ENCODE measurements around the gene TNFSF15. TPM values are rescaled to one million over a fixed set of nuclear protein-coding genes. Genes with fewer than 3 reads are reported as not detected.

TNFSF15 gene
- total and polyA plus RNA-seq, 2 of the 4 experiments (the other 2 are of a cell fraction) = 0.03 to 0.18 TPM

DNA sequence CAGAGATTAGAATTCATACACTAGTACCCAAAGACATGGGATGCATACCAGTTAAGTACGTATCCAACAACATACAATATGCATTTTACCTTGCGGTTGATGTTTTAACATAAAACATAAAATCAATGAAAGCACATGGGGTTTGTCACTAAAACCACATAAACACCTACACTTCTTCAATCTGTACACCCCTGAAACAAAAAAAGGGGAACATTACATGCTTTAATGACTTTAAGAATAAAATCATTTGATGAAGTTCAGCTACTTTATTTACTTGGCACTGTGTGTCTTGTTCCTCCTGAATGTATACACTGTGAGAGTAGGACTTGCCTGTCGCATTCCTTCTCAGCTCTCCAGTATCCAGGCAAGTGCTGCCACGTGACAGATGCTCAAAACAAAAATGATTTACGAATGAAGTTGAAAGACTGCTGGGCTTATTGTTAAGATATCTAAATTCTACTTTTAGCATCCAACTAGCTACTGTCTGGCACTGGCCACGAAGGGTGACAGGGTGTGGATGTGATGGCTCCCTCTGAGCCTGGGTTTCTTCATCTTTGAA is 21.0 kb downstream of the TNFSF15 start:
- Histone ChIP-seq H4K20me1 (ENCODE audit: insufficient read depth, low read length) (no peaks in the 10 kb centered on the region), H4K8ac (ENCODE audit: low read depth in 2 of 2, low read length in 2 of 2) (no peak overlapping the region), H4K91ac (ENCODE audit: insufficient read depth, low read depth, low read length) (no peak overlapping the region), H2BK20ac (ENCODE audit: low read depth, low read length) (no peak overlapping the region), H3K9me1 (ENCODE audit: insufficient read depth, low read length) (no peaks in the 10 kb centered on the region), H3K4ac (ENCODE audit: low read depth, low read length) (no peak overlapping the region), H3K4me2 (ENCODE audit: low read depth, low read length) (no peak overlapping the region), H2AFZ (replicated peaks; ENCODE audit: low read length, poor library complexity) (no peak overlapping the region), H3K23ac (ENCODE audit: low read depth, low read length) (no peak overlapping the region), H3K4me1 (ENCODE audit: control insufficient read depth, insufficient read depth, low read length) (no peaks in the 10 kb centered on the region; the same call in 1 of the 2 replicates), H3K18ac (ENCODE audit: low read depth, low read length) (no peak overlapping the region), H2AK9ac (replicated peaks; ENCODE audit: low read depth, low read length, poor library complexity) (no peak overlapping the region), H3K4me3 (ENCODE audit: insufficient read depth, low read depth, low read length) (no peak overlapping the region), H2BK5ac (ENCODE audit: low read depth, low read length, poor library complexity, severe bottlenecking) (no peak overlapping the region), H2BK120ac (ENCODE audit: low read depth, low read length) (no peak overlapping the region), H3K14ac (replicated peaks; ENCODE audit: low read depth, low read length) (no peak overlapping the region), H3K36me3 (ENCODE audit: control insufficient read depth, insufficient read depth, low read length) (no peaks in the 10 kb centered on the region), H3K79me1 (ENCODE audit: low read depth in 1 of 2, low read length in 2 of 2) (no peaks in the 10 kb centered on the region), H4K5ac (ENCODE audit: low read depth, low read length) (no peak overlapping the region), H3K56ac (ENCODE audit: extremely low read depth, insufficient read depth, low read length) (no peak overlapping the region), H2BK15ac (ENCODE audit: low read depth, low read length) (no peak overlapping the region), H3K27ac (ENCODE audit: insufficient read depth, low read length) (no peak overlapping the region), H3K9ac (ENCODE audit: low read depth, low read length) (no peak overlapping the region), H3K9me3 (ENCODE audit: control insufficient read depth, insufficient read depth, low read length) (no peaks in the 10 kb centered on the region), H3K27me3 (ENCODE audit: control insufficient read depth, insufficient read depth, low read length) (peaks cover 38% of the 10 kb centered on the region), H2AK5ac (ENCODE audit: low read depth, low read length) (no peak overlapping the region)
- WGBS, 2 experiments (ENCODE audit: extremely low coverage in 2 of 2, insufficient read length in 1 of 2) = no CpG with 5 or more reads among the region's 6 CpGs
- no peak for DNase-seq
- BruUV-seq (replicated peaks) = no TSS peak
- in situ Hi-C loops (cut with MboI; ENCODE audit: low sequenced_read_pairs) = no loop called here
- TF ChIP-seq RFX5 (IDR thresholded peaks at IDR 0.05; ENCODE audit: low read depth, low read length) = no peak
- no peak for TF ChIP-seq CEBPB (IDR thresholded peaks at IDR 0.05; ENCODE audit: low read depth, low read length)
- TF ChIP-seq BHLHE40 (IDR thresholded peaks at IDR 0.05; ENCODE audit: low read depth, low read length) = no peak
- TF ChIP-seq CHD1 (IDR thresholded peaks at IDR 0.05; ENCODE audit: low read depth, low read length) = no peak
- TF ChIP-seq, protein P1, sequence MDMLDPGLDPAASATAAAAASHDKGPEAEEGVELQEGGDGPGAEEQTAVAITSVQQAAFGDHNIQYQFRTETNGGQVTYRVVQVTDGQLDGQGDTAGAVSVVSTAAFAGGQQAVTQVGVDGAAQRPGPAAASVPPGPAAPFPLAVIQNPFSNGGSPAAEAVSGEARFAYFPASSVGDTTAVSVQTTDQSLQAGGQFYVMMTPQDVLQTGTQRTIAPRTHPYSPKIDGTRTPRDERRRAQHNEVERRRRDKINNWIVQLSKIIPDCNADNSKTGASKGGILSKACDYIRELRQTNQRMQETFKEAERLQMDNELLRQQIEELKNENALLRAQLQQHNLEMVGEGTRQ (IDR thresholded peaks at IDR 0.05; ENCODE audit: low read depth, low read length) = peak; percentile 34; the same call in 1 of the 2 replicates
- dilution Hi-C loops (cut with HindIII; ENCODE audit: low sequenced_read_pairs, unreplicated experiment) = no loop called here
- intact Hi-C loops (cut with micrococcal nuclease) = no loop called here
- POLR2A ChIA-PET (ENCODE audit: unreplicated experiment) = no interaction called here
- CTCF ChIA-PET = no interaction called here
- peak; percentile 42; the same call in 1 of the 2 replicates for ATAC-seq (ENCODE audit: low read depth)

Measured in IMR-90 (cell line).